Skin epidermis (tissue), 12 donors: Measurements from ENCODE around the gene ZBTB20.

Source experiments
- H3K27ac ChIP-seq, 21 experiments: fragments of 200-600 bp; sonication (generic) in 11 of 21; one replicate each; pipeline ENCODE4 v1.5.0; 2020; ENCODE audit warnings: mild to moderate bottlenecking in 3 of 21, inconsistent platforms in 2 of 21, moderate library complexity in 2 of 21
- H3K4me3 ChIP-seq, 7 experiments: fragments of 200-600 bp; sonication (generic) in 2 of 7; one replicate each; pipeline ENCODE4 v1.5.0; 2020; ENCODE audit warnings: inconsistent platforms in 2 of 7, mild to moderate bottlenecking in 2 of 7, moderate library complexity in 1 of 7

ZBTB20 gene

GRCh38 chr3:114804099-114804498, 343.0 kb downstream of the ZBTB20 start:
- H3K27ac ChIP-seq = no peak overlapping the region

GRCh38 chr3:114803042-114803695, 343.9 kb downstream of the ZBTB20 start:
- H3K27ac ChIP-seq = no peak overlapping the region
- H3K4me3 ChIP-seq = no peak overlapping the region

More at GRCh38 chr3:114804099-114804498, 343.0 kb downstream of the ZBTB20 start:
- H3K4me3 ChIP-seq = no peak overlapping the region

GRCh38 chr3:114800272-114801031, 346.6 kb downstream of the ZBTB20 start:
- H3K4me3 ChIP-seq = no peak overlapping the region

GRCh38 chr3:114799816-114800215, 347.3 kb downstream of the ZBTB20 start:
- Histone ChIP-seq H3K4me3 (no peak overlapping the region), H3K27ac (no peak overlapping the region)

More at GRCh38 chr3:114800272-114801031, 346.6 kb downstream of the ZBTB20 start:
- no peak overlapping the region for H3K27ac ChIP-seq

- Histone ChIP-seq H3K4me3 (no peak overlapping the region), H3K27ac (no peak overlapping the region)
These were observed 350.3 kb downstream of the ZBTB20 start for GRCh38 chr3:114796796-114797195.

- Histone ChIP-seq H3K27ac (no peak overlapping the region), H3K4me3 (no peak overlapping the region)
These were observed 352.0 kb downstream of the ZBTB20 start for GRCh38 chr3:114794894-114795630.

GRCh38 chr3:114792159-114792918, 354.7 kb downstream of the ZBTB20 start:
- Histone ChIP-seq H3K27ac (no peak overlapping the region), H3K4me3 (no peak overlapping the region)

- Histone ChIP-seq H3K27ac (no peak overlapping the region), H3K4me3 (no peak overlapping the region)
These were observed 356.3 kb downstream of the ZBTB20 start for GRCh38 chr3:114790752-114791151.

GRCh38 chr3:114789803-114790202, 357.3 kb downstream of the ZBTB20 start:
- Histone ChIP-seq H3K27ac (no peak overlapping the region), H3K4me3 (no peak overlapping the region)

GRCh38 chr3:114775395-114775794, 371.7 kb downstream of the ZBTB20 start:
- H3K4me3 ChIP-seq = no peak overlapping the region
- H3K27ac ChIP-seq = no peak overlapping the region

GRCh38 chr3:114770874-114771273, 376.2 kb downstream of the ZBTB20 start:
- Histone ChIP-seq H3K4me3 (no peak overlapping the region), H3K27ac (no peak overlapping the region)

GRCh38 chr3:114764056-114764492, 383.0 kb downstream of the ZBTB20 start:
- Histone ChIP-seq H3K27ac (no peak overlapping the region), H3K4me3 (no peak overlapping the region)

- no peak overlapping the region for H3K4me3 ChIP-seq
- no peak overlapping the region for H3K27ac ChIP-seq
These were observed 384.9 kb downstream of the ZBTB20 start for GRCh38 chr3:114762144-114762543.

- no peak overlapping the region for H3K27ac ChIP-seq
These were observed 386.4 kb downstream of the ZBTB20 start for GRCh38 chr3:114760679-114761078.

GRCh38 chr3:114758831-114759699, 388.0 kb downstream of the ZBTB20 start:
- H3K27ac ChIP-seq = peak overlapping the region in 16 of 21 experiments; percentile 5 to 71 (median 36)

More at GRCh38 chr3:114760679-114761078, 386.4 kb downstream of the ZBTB20 start:
- no peak overlapping the region for H3K4me3 ChIP-seq

GRCh38 chr3:114756506-114757279, 390.4 kb downstream of the ZBTB20 start:
- Histone ChIP-seq H3K27ac (peak overlapping the region in 4 of 21 experiments; percentile 15 to 71 (median 38)), H3K4me3 (no peak overlapping the region)

More at GRCh38 chr3:114758831-114759699, 388.0 kb downstream of the ZBTB20 start:
- H3K4me3 ChIP-seq = peak overlapping the region in 2 of 7 experiments; percentile 1 to 23

GRCh38 chr3:114746502-114746901, 400.6 kb downstream of the ZBTB20 start:
- H3K27ac ChIP-seq = peak overlapping the region in 13 of 21 experiments; percentile 18 to 85 (median 62)
- peak overlapping the region in 1 of 7 experiments; percentile 3 for H3K4me3 ChIP-seq
